GM21529 (cell line): ENCODE results near the gene PCGF1.
A peak's percentile ranks its signal among the peaks of the same experiment; 100 is the strongest.

Source experiments
- ATAC-seq: cut with Tn5 transposase; IDR thresholded peaks from one replicate; pipeline ENCODE4 v1.9.1; 2021; ENCODE audit not compliant: unreplicated experiment

Gene PCGF1

GRCh38 chr2:74515981-74516633 is 8.6 kb upstream of the PCGF1 start:
- peak; percentile 46 for ATAC-seq

GRCh38 chr2:74515271-74515980 is 7.9 kb upstream of the PCGF1 start:
- ATAC-seq: no peak

- ATAC-seq: no peak
Observed at GRCh38 chr2:74514368-74515270, 7.1 kb upstream of the PCGF1 start, which contains the start of gene TLX2. TSS of gene TLX2 (plus strand) at chr2:74514450. CDS start at chr2:74514807, 357 bp downstream.

- no peak for ATAC-seq
Observed at GRCh38 chr2:74513605-74514367, 6.3 kb upstream of the PCGF1 start.

- no peak for ATAC-seq
Observed at GRCh38 chr2:74512744-74513604, 5.5 kb upstream of the PCGF1 start.

GRCh38 chr2:74511104-74511989 is 3.9 kb upstream of the PCGF1 start:
- no peak for ATAC-seq

- ATAC-seq: no peak
Observed at GRCh38 chr2:74510272-74510671, 2.8 kb upstream of the PCGF1 start.

- ATAC-seq: peak; percentile 6
Observed at GRCh38 chr2:74507926-74508520, 528 bp upstream of the PCGF1 start.

GRCh38 chr2:74505448-74506246 is 1.8 kb downstream of the PCGF1 start:
- ATAC-seq: no peak

GRCh38 chr2:74504591-74504990 is 2.9 kb downstream of the PCGF1 start:
- no peak for ATAC-seq

- no peak for ATAC-seq
Observed at GRCh38 chr2:74503506-74504475, 3.7 kb downstream of the PCGF1 start.

- ATAC-seq: peak; percentile 36
Observed at GRCh38 chr2:74502720-74503505, 4.6 kb downstream of the PCGF1 start.

- ATAC-seq: no peak
Observed at GRCh38 chr2:74502147-74502719, 5.3 kb downstream of the PCGF1 start.

GRCh38 chr2:74501335-74502071 is 6.0 kb downstream of the PCGF1 start:
- ATAC-seq: no peak

- no peak for ATAC-seq
Observed at GRCh38 chr2:74500578-74500946, 6.9 kb downstream of the PCGF1 start.
